ENCODE data around the gene ZNF84. TPM values are rescaled to one million over a fixed set of nuclear protein-coding genes. Genes with fewer than 3 reads are reported as not detected.

ZNF84 gene
- polyA plus RNA-seq, 2 of the 4 experiments (the other 2 are of a cell fraction): 13.3 to 31.0 TPM

GRCh38 chr12:133058203-133059113, 21.1 kb downstream of the ZNF84 start:
- ATAC-seq (no peak), DNase-seq (ENCODE audit: low read depth in 1 of 2, low spot score in 1 of 2) (peak in 1 of 2 experiments; percentile 34), FAIRE-seq (no peak)
- ChIA-PET CTCF (interaction anchor here (1.2 to 2.0 kb wide), 2 partner anchors 11 to 14 kb away, joined by 5 to 7 read pairs; no protein-coding TSS in a partner anchor), POLR2A (no interaction called here)
- H3K4me1 ChIP-seq: no peaks in the 10 kb centered on the region
- TF ChIP-seq KDM1A (IDR thresholded peaks at IDR 0.05; ENCODE audit: low read depth) (0 out of 2 replicates have a peak, but pooled peaks have one; percentile 54), GATA3 (IDR thresholded peaks at IDR 0.05; ENCODE audit: borderline replicate concordance) (peak; percentile 74), JUNB (IDR thresholded peaks at IDR 0.05) (no peak), HDAC2 (IDR thresholded peaks at IDR 0.05) (0 out of 2 replicates have a peak, but pooled peaks have one; percentile 63)
- peaks cover 100% of the 10 kb centered on the region for H3K9me3 ChIP-seq
- no peak overlapping the region for H3K4me2 ChIP-seq
- no peak overlapping the region for H3K4me3 ChIP-seq
- 56% methylated on average over 8 of the region's 8 CpGs for WGBS (ENCODE audit: missing lambda C conversion rate)
- no peak overlapping the region for H3K27ac ChIP-seq

GRCh38 chr12:133061954-133062353, 24.6 kb downstream of the ZNF84 start:
- Histone ChIP-seq H3K9me3 (peaks cover 97% of the 10 kb centered on the region), H3K27ac (no peak overlapping the region), H3K4me2 (no peak overlapping the region), H3K4me1 (no peaks in the 10 kb centered on the region), H3K4me3 (no peak overlapping the region)
- TF ChIP-seq HOXB5 (CRISPR knock-in tag; IDR thresholded peaks at IDR 0.05): no peak
- TF ChIP-seq HMGXB4 (CRISPR knock-in tag; IDR thresholded peaks at IDR 0.05; ENCODE audit: borderline replicate concordance): no peak
- no peak for TF ChIP-seq ATOH8 (CRISPR knock-in tag; IDR thresholded peaks at IDR 0.05; ENCODE audit: low read depth)
- TF ChIP-seq ESRRA (IDR thresholded peaks at IDR 0.05; ENCODE audit: borderline replicate concordance, low read length): no peak
- TF ChIP-seq TFCP2L1 (CRISPR knock-in tag; IDR thresholded peaks at IDR 0.05): no peak
- no peak for TF ChIP-seq FOXS1 (CRISPR knock-in tag; IDR thresholded peaks at IDR 0.05)
- no peak for TF ChIP-seq CEBPB (IDR thresholded peaks at IDR 0.05)
- TF ChIP-seq BCL3 (IDR thresholded peaks at IDR 0.05): no peak
- no peak for TF ChIP-seq KDM5A (IDR thresholded peaks at IDR 0.05)
- TF ChIP-seq CTCF (IDR thresholded peaks at IDR 0.05): no peak
- no peak for TF ChIP-seq RNF2 (IDR thresholded peaks at IDR 0.05; ENCODE audit: borderline replicate concordance, low read depth)
- no peak for TF ChIP-seq ZNF302 (CRISPR knock-in tag; IDR thresholded peaks at IDR 0.05)
- FAIRE-seq (no peak), ATAC-seq (no peak), DNase-seq (ENCODE audit: low read depth in 1 of 2, low spot score in 1 of 2) (no peak)
- CTCF ChIA-PET: no interaction called here
- 86% methylated on average over 1 of the region's 1 CpG for WGBS (ENCODE audit: missing lambda C conversion rate)
- POLR2A ChIA-PET: no interaction called here

GRCh38 chr12:133063556-133063955, 26.2 kb downstream of the ZNF84 start:
- no peak overlapping the region for H3K4me3 ChIP-seq
- CTCF ChIA-PET: interaction anchor here (0.7 kb wide), 1 partner anchor 19 kb away, joined by 3 read pairs; no protein-coding TSS in a partner anchor
- no peak overlapping the region for H3K27ac ChIP-seq
- TF ChIP-seq GATA3 (IDR thresholded peaks at IDR 0.05; ENCODE audit: borderline replicate concordance): no peak
- no peak for TF ChIP-seq ATOH8 (CRISPR knock-in tag; IDR thresholded peaks at IDR 0.05; ENCODE audit: low read depth)
- no peak for TF ChIP-seq EHMT2 (IDR thresholded peaks at IDR 0.05; ENCODE audit: low read depth)
- no peak for TF ChIP-seq FOSB (CRISPR knock-in tag; IDR thresholded peaks at IDR 0.05)
- no peak for TF ChIP-seq FOSL2 (IDR thresholded peaks at IDR 0.05)
- no peak for TF ChIP-seq FOSL2 (CRISPR knock-in tag; IDR thresholded peaks at IDR 0.05)
- TF ChIP-seq MAX (IDR thresholded peaks at IDR 0.05): no peak
- TF ChIP-seq CHD4 (IDR thresholded peaks at IDR 0.05; ENCODE audit: borderline replicate concordance): no peak
- no peak for TF ChIP-seq HOXA7 (CRISPR knock-in tag; IDR thresholded peaks at IDR 0.05)
- no peak for TF ChIP-seq TP53 (CRISPR knock-in tag; IDR thresholded peaks at IDR 0.05)
- no peak for TF ChIP-seq NPAS2 (CRISPR knock-in tag; IDR thresholded peaks at IDR 0.05; ENCODE audit: borderline replicate concordance)
- no peak for TF ChIP-seq MYC (IDR thresholded peaks at IDR 0.05; ENCODE audit: borderline replicate concordance, low read length)
- no peak for TF ChIP-seq TFCP2L1 (CRISPR knock-in tag; IDR thresholded peaks at IDR 0.05)
- TF ChIP-seq POLR2A (IDR thresholded peaks at IDR 0.05; ENCODE audit: low read length): no peak

More at GRCh38 chr12:133063556-133063955, 26.2 kb downstream of the ZNF84 start:
- no peak for FAIRE-seq
- no peak for DNase-seq (ENCODE audit: low read depth in 1 of 2, low spot score in 1 of 2)
- H3K4me1 ChIP-seq: no peaks in the 10 kb centered on the region
- 76% methylated on average over 1 of the region's 1 CpG for WGBS (ENCODE audit: missing lambda C conversion rate)
- POLR2A ChIA-PET: no interaction called here
- peaks cover 96% of the 10 kb centered on the region for H3K9me3 ChIP-seq
- H3K4me2 ChIP-seq: no peak overlapping the region
- no peak for ATAC-seq

Measured in A549 (cell line).